ENCODE measurements around the gene NR3C2.
"Not testable (repeated sequence)": the region's sequence is repeated elsewhere in the genome, so short reads cannot be mapped to it uniquely, and the experiment has no call there.

NR3C2 gene

DNA sequence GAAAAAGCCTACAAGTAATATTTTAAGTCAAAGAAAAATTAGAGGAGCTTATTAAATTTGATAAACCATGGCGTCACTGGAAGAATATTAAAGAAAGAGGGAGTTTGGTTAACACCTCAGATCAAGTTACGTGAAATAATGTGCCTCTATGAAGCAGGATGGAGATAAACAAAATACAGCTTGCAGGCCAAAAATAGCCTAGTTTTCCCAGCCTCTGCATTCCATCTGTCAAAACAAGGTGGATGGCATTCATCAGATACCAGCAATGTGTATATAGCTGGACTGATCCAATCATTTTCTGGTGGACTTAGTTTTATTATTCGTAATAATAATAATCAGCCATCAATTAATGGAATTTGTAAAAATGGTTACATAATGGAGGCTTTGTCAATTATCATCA, 230.7 kb downstream of the NR3C2 start:
- no peak for DNase-seq

DNA sequence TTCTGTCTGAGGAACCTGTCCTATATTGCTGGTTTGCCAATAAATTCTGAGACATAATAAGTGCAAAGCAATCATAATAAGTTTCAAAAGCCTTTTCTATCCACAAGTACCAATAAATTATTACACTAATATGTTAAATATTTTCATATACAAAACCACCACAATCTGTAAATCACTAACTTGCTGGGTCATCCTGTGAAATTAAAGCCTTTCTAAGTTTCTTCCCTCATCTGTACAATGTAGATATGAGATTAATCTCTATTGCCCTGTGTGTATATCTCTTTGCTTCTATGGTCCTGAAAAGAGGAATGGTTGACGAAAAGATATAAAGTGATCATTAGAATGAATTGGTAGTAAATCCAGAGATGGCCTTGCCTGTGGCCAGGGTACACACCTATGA, 231.6 kb downstream of the NR3C2 start:
- no peak for DNase-seq

- DNase-seq: no peak
These were observed 235.1 kb downstream of the NR3C2 start for GRCh38 chr4:148207068-148207467.

- DNase-seq: no peak
These were observed 236.7 kb downstream of the NR3C2 start for GRCh38 chr4:148205476-148205875.

DNA sequence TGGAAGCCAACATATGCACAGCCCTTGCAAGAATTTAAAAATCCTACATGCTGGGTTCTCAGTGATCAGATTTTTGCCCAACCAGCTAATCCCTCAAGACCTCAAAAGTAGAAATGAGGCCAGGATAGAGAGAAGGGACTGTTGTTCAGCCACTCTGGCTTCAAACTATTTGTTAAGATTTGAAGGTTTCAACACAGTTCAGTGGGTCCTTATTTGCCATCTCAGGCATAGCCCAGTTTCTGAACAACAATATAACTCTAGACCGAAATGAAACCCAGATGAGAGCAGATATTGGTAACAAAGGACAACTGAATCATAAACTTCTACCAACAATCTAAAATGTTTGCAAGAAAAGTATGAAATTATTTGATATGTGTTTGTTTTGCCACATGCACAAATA, 237.3 kb downstream of the NR3C2 start:
- DNase-seq: no peak

- DNase-seq: no peak
These were observed 238.0 kb downstream of the NR3C2 start for GRCh38 chr4:148204171-148204570.

GRCh38 chr4:148203056-148203898, 238.9 kb downstream of the NR3C2 start:
- no peak for DNase-seq

- no peak for DNase-seq
These were observed 241.3 kb downstream of the NR3C2 start for GRCh38 chr4:148200960-148201359.

- no peak for DNase-seq
These were observed 246.1 kb downstream of the NR3C2 start for GRCh38 chr4:148196164-148196563.

DNA sequence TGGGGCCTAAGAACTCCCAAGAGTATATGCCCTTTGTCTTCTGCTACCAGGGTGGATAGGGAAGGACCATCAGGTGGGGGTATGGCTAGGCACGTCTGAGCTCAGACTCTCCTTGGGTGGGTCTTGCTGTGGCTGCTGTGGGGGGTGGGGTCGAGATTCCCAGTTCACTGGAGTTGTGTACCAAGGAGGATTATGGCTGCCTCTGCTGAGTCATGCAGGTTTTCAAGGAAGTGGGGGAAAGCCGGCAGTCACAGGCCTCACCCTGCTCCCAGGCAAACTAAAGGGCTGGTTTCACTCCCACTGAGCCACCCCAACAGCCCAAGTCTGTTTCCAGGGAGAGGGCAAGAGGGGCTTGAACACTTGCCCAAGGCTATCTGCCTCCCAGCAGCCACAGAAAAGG, 249.7 kb downstream of the NR3C2 start:
- no peak for DNase-seq

DNA sequence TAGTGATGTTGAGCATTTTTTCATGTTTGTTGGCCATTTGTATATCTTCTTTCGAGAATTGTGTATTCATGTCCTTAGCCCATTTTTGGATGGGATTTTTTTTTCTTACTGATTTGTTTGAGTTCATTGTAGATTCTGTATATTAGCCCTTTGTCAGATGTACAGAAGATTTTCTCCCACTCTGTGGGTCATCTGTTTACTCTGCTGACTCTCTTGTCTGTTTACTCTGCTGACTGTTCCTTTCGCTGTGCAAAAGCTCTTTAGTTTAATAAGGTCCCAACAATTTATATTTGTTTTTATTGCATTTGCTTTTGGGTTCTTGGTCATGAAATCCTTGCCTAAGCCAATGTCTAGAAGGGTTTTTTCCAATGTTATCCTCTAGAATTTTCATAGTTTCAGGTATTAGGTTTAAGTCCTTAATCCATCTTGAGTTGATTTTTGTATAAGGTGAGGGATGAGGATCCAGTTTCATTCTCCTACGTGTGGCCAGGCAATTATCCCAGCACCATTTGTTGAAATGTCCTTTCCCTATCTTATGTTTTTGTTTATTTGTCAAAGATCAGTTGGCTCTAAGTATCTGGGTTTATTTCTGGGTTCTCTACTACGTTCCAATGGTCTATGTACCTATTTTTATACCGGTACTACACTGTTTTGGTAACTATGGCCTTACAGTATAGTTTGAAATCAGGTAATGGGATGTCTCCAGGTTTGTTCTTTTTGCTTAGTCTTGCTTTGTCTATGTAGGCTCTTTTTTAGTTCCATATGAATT, 254.6 kb downstream of the NR3C2 start:
- not testable (repeated sequence) for DNase-seq

GRCh38 chr4:148184922-148185321, 257.3 kb downstream of the NR3C2 start:
- no peak for DNase-seq

DNA sequence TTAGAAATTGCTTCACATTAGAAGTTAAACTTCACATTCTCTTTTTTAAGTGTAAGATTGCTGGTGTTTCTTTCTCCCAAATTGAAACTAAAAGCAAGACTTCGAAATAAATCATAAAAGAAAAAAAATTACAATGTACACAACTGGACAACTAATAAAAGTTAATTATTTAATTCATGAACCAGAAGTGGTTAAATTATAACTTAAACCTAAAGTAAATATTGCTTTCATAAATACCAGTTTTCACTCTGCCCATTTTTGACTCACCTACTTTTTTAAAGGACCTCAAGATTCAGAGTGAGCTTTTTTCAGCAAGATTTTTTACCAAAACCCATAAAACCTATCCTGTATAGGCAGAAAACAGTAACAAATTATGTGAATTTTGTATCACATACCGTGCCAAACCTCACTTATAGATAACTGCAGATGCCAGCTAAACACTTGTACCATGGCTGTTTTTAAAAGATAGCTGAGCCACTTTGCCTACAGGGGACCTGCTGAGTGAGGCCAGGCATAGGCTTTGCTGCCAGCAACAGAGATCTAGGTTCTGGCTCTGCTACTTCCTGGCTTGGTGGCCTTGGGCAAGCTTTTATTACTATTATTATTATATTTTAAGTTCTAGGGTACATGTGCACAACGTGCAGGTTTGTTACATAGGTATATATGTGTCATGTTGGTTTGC, 259.8 kb downstream of the NR3C2 start:
- DNase-seq: no peak

- no peak for DNase-seq
These were observed 268.7 kb downstream of the NR3C2 start for GRCh38 chr4:148173397-148174017.

- no peak for DNase-seq
These were observed 270.6 kb downstream of the NR3C2 start for GRCh38 chr4:148171596-148171995.

DNA sequence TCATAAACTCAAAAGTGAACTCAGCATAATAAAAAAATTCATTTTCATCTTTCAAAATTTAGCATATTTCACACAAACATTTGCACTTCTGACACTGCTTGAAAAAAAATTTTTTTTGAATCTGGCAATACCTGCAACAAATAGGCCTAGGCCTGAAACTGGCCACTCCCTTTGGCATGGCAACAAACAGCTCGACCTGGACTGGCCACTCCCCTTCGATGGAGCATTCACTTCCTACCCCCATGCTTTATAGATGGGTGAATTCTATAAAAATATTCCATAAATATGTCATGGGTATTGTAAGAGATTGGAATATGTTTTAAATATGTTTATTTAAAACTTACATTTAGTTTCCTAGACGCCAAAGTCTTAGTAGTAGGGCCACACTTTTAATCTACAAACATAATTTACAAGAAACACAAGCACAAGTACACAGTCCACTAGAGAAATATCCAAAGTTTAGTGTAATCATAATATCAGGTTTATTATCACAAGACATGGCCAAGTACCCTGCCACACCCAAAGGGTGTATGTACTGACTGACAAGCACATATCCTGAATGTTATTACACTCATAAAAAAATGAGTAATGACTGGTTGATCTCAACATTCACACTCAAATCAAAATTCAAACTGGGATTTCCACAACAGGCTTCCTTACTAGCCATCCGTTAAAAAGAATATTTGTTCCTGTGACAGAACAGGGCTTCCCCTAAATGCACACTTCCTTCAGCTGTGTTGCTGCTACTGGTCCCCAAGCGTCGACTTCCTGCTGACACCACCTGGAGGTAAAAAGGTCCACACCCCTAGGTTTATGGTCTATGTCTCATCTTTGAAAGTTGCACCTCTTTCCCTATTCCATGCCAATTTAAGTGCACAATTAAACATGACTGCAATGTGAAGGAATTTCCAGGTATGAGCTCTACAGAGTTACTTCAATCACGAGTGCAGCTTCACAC, 271.5 kb downstream of the NR3C2 start:
- no peak for DNase-seq

DNA sequence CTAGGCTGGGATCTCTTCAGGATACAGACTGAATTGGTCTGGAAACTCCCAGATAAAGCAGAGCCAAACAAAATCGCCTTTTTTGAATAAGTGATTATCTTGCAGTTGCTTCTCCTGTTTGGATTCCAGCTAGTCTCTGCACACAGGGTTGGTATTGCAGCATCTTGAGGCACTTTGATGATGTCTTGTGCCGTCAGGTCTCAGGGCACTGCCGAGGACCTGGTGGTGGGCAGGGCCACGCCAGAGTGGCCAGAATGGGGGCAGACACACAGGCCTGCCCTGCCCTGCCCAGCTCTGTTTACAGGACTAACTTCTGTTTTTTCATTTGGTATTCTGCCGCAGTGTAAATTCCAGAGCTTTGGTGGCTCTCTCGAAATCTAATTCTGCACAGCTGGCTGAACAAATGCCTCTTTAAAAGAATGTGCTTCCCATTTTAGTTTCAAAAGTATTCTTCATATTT, 276.1 kb downstream of the NR3C2 start:
- no peak for DNase-seq

- no peak for DNase-seq
These were observed 277.7 kb downstream of the NR3C2 start for GRCh38 chr4:148164557-148164956.

DNA sequence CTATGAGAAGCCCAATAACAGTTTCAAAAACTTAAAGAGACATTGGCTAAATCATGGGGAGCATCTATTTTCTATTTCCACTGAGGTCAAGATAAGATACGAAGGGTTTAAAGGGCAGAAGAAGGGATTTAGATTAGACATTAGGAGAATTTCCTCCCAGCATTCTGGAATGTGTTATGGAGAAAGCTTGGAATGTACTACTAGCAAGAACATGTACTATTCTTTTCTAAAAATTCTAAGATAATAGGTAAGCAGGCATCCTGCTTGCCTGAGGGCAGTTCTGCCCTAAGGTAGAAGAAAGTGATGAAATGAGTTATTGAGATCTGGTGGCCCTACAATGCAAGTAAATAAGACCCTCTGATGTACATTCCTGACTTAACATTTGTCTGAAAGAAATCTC, 279.2 kb downstream of the NR3C2 start:
- no peak for DNase-seq

DNA sequence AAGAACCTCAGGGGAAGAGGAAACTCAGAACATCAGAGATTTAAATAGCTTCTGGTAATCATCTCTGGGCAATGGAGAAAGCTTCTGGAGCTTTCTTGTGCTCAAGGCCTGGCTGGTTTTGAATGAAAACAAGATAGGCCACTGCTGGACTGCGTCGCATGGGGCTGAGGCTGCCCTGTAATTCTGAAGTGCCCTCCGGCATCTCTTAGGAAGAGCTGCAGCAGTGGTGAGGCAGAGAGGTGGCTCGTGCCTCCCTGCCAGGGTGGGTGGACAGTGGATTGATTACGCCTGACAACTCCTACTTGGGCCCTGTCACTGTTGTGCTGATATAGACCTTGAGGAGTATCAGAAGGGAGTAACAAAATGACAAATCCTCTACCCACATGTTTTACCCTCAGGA, 279.7 kb downstream of the NR3C2 start:
- no peak for DNase-seq

GRCh38 chr4:148161601-148162000, 280.6 kb downstream of the NR3C2 start:
- no peak for DNase-seq

DNA sequence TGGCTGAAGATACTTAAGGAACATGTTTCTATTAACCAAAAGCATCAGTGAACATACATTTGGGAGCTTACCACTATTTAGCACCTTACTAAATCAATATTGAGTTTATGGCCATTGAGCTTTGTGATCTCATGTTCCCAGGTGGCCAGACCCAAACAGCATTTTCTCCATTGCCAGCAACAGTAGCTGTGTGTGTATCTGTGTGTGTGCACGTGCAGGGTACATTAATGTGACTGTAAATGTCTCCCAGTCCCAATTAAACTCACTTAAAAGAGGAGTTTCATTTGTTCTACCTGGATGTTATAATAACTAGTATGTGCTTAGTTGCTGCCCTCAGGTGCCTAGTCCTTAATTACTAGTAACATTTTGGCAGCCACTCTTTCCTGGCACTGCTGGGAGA, 282.4 kb downstream of the NR3C2 start:
- DNase-seq: no peak
